Karpas-422 (cell line): Measurements from ENCODE around the gene RCBTB2. TPM values are rescaled to one million over a fixed set of nuclear protein-coding genes. Genes with fewer than 3 reads are reported as not detected.

ENCODE experiments used
- DNase-seq: peaks from one replicate; pipeline ENCODE4 v3.0.0-alpha.2; 2015
- H2AFZ ChIP-seq: fragments of 200-600 bp; sonication (generic); 2 replicates; pipeline ENCODE4 v1.6.1; 2014; ENCODE audit warnings: antibody characterized with exemption, low read length, mixed read lengths
- H3K27ac ChIP-seq: fragments of 200-600 bp; sonication (generic); 2 replicates; pipeline ENCODE4 v1.5.1; 2014; ENCODE audit warnings: mild to moderate bottlenecking, low read length, moderate library complexity
- H3K27me3 ChIP-seq: fragments of 200-600 bp; sonication (generic); 2 replicates; pipeline ENCODE4 v1.6.1; 2014; ENCODE audit warnings: low read length, mixed read lengths
- H3K36me3 ChIP-seq: fragments of 200-600 bp; sonication (generic); 2 replicates; pipeline ENCODE4 v1.6.1; 2014; ENCODE audit warnings: low read length, mixed read lengths; ENCODE audit not compliant: insufficient read depth
- H3K4me1 ChIP-seq: fragments of 200-600 bp; sonication (generic); 2 replicates; pipeline ENCODE4 v1.6.1; 2014; ENCODE audit warnings: mild to moderate bottlenecking, low read length, mixed read lengths
- H3K4me2 ChIP-seq: fragments of 200-600 bp; sonication (generic); 2 replicates; pipeline ENCODE4 v1.6.1; 2014; ENCODE audit warnings: low read length, low read depth, mild to moderate bottlenecking; ENCODE audit not compliant: poor library complexity, severe bottlenecking
- H3K4me3 ChIP-seq: fragments of 200-600 bp; sonication (generic); 2 replicates; pipeline ENCODE4 v1.5.1; 2014; ENCODE audit warnings: mild to moderate bottlenecking, antibody characterized with exemption, low read length, mixed read lengths
- H3K79me2 ChIP-seq: fragments of 200-600 bp; sonication (generic); 2 replicates; pipeline ENCODE4 v1.6.1; 2014; ENCODE audit warnings: mild to moderate bottlenecking, low read length, mixed read lengths
- H3K9ac ChIP-seq: fragments of 200-600 bp; sonication (generic); 2 replicates; pipeline ENCODE4 v1.6.0; 2014; ENCODE audit warnings: low read length
- H3K9me2 ChIP-seq: fragments of 200-600 bp; sonication (generic), shearing (Covaris generic); replicated peaks from 2 replicates; pipeline ENCODE4 v1.6.0; 2014; ENCODE audit warnings: mild to moderate bottlenecking, low read length, moderate library complexity; ENCODE audit not compliant: insufficient read depth
- H3K9me3 ChIP-seq: fragments of 300-700, 200-600 bp; sonication (generic); 2 replicates; pipeline ENCODE4 v1.6.1; 2014; ENCODE audit warnings: low read length, mixed read lengths
- H4K20me1 ChIP-seq: fragments of 200-600 bp; sonication (generic); 2 replicates; pipeline ENCODE4 v1.6.1; 2014; ENCODE audit warnings: mild to moderate bottlenecking, antibody characterized with exemption, low read length, low read depth; ENCODE audit not compliant: insufficient read depth
- total RNA-seq: library from RNA; depleted of rRNA; stranded (reverse); fragments of >200 nt; shearing (Covaris generic); gene quantifications from 2 replicates; pipeline ENCODE4 v1.2.3, GENCODE V29; 2014; ENCODE audit warnings: low replicate concordance

The RCBTB2 gene
- total RNA-seq, 1 experiment from 2014 or later, result 25.6 TPM

- no peaks in the 10 kb centered on the region for H4K20me1 ChIP-seq
- H3K36me3 ChIP-seq, result no peaks in the 10 kb centered on the region
- peak overlapping the region; percentile 22 for H2AFZ ChIP-seq
- H3K9ac ChIP-seq, result peak overlapping the region; percentile 91
- H3K4me3 ChIP-seq, result peak overlapping the region; percentile 75
- peak; percentile 66 for DNase-seq
- H3K4me2 ChIP-seq, result peak overlapping the region; percentile 95
- peak overlapping the region; percentile 92 for H3K27ac ChIP-seq
- H3K27me3 ChIP-seq, result no peaks in the 10 kb centered on the region
- no peaks in the 10 kb centered on the region for H3K9me2 ChIP-seq
- H3K4me1 ChIP-seq, result peaks cover 62% of the 10 kb centered on the region
- peaks cover 46% of the 10 kb centered on the region for H3K79me2 ChIP-seq
- H3K9me3 ChIP-seq, result no peaks in the 10 kb centered on the region
These were observed 2.0 kb downstream of the RCBTB2 start for GRCh38 chr13:48530833-48531232.

- H2AFZ ChIP-seq, result no peak overlapping the region
These were observed 4.2 kb downstream of the RCBTB2 start for GRCh38 chr13:48528720-48529119.

DNA sequence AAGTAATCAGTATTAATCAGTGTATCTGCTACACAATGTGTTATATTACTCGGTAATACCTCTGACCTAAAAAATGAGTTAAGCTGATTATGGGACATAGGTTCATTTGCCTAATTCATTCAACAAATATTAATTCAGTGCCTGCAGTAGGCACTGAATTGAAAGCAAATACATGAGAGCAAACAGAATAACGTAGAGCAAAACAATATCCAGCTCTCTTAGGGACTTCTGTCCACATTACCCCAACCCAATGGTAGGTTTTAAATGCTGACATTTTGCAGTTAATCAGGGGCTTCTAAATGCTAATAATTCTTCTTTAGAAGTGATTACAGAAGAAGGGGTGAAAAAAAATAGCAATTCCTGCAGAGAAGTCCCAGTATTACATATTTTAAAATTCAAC is 4.9 kb downstream of the RCBTB2 start:
- peak overlapping the region; percentile 61 for H3K9ac ChIP-seq
- no peaks in the 10 kb centered on the region for H3K27me3 ChIP-seq
- H3K27ac ChIP-seq, result peak overlapping the region; percentile 92
- DNase-seq, result peak; percentile 69
- peaks cover 77% of the 10 kb centered on the region for H3K4me1 ChIP-seq
- H3K9me3 ChIP-seq, result no peaks in the 10 kb centered on the region
- H3K4me3 ChIP-seq, result peak overlapping the region; percentile 56
- H4K20me1 ChIP-seq, result no peaks in the 10 kb centered on the region
- no peaks in the 10 kb centered on the region for H3K9me2 ChIP-seq
- peaks cover 66% of the 10 kb centered on the region for H3K79me2 ChIP-seq
- peak overlapping the region; percentile 86 for H3K4me2 ChIP-seq
- H2AFZ ChIP-seq, result peak overlapping the region; percentile 63; the same call in 1 of the 2 replicates
- H3K36me3 ChIP-seq, result no peaks in the 10 kb centered on the region

More at GRCh38 chr13:48528720-48529119, 4.2 kb downstream of the RCBTB2 start:
- Histone ChIP-seq H3K4me3 (peak overlapping the region; percentile 56), H3K27me3 (no peaks in the 10 kb centered on the region), H3K79me2 (peaks cover 58% of the 10 kb centered on the region), H3K27ac (peak overlapping the region; percentile 92), H3K36me3 (no peaks in the 10 kb centered on the region), H3K4me2 (peak overlapping the region; percentile 86), H3K9ac (peak overlapping the region; percentile 61), H4K20me1 (no peaks in the 10 kb centered on the region), H3K4me1 (peaks cover 77% of the 10 kb centered on the region), H3K9me3 (no peaks in the 10 kb centered on the region), H3K9me2 (no peaks in the 10 kb centered on the region)
- no peak for DNase-seq

- Histone ChIP-seq H3K27ac (peak overlapping the region; percentile 92; the same call in 1 of the 2 replicates), H4K20me1 (no peaks in the 10 kb centered on the region), H3K79me2 (peaks cover 59% of the 10 kb centered on the region), H2AFZ (no peak overlapping the region), H3K36me3 (peaks cover 5% of the 10 kb centered on the region; the same call in 1 of the 2 replicates), H3K9me3 (no peaks in the 10 kb centered on the region), H3K4me2 (no peak overlapping the region), H3K9ac (no peak overlapping the region), H3K9me2 (no peaks in the 10 kb centered on the region), H3K27me3 (no peaks in the 10 kb centered on the region), H3K4me1 (peaks cover 69% of the 10 kb centered on the region), H3K4me3 (no peak overlapping the region)
- no peak for DNase-seq
These were observed 6.6 kb downstream of the RCBTB2 start for GRCh38 chr13:48526286-48526685.

- Histone ChIP-seq H3K9me2 (no peaks in the 10 kb centered on the region), H3K36me3 (peaks cover 9% of the 10 kb centered on the region; the same call in 1 of the 2 replicates), H3K4me1 (peaks cover 11% of the 10 kb centered on the region), H3K9ac (no peak overlapping the region), H3K4me2 (no peak overlapping the region), H4K20me1 (no peaks in the 10 kb centered on the region), H2AFZ (no peak overlapping the region), H3K9me3 (no peaks in the 10 kb centered on the region), H3K27me3 (no peaks in the 10 kb centered on the region), H3K79me2 (peaks cover 1% of the 10 kb centered on the region; the same call in 1 of the 2 replicates), H3K27ac (no peak overlapping the region), H3K4me3 (no peak overlapping the region)
- DNase-seq, result peak; percentile 38
These were observed 14.8 kb downstream of the RCBTB2 start for GRCh38 chr13:48518083-48518482.

DNA sequence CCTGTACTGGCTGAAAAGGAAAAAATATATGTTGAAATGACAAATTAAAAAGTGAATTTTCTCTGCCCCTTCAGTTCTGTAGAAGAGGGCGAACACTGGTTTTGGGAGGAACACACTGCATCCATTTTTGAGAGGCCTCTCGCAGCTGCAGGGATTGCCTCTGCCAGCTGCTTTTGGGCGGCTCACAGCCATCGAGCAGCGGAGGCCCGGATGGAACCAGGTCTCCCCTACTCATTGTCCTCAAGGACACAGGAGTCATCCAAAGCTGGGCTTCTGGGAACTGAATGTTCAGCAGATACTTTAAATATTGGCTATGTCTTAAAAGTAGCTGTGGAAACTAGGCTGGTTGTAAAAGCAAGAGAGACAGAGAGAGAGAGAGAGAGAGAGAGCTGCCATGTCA is 17.1 kb downstream of the RCBTB2 start:
- Histone ChIP-seq H3K27ac (no peak overlapping the region), H3K9ac (no peak overlapping the region), H4K20me1 (no peaks in the 10 kb centered on the region), H3K36me3 (no peaks in the 10 kb centered on the region), H3K79me2 (no peaks in the 10 kb centered on the region), H3K9me2 (no peaks in the 10 kb centered on the region), H3K4me2 (no peak overlapping the region), H3K4me3 (no peak overlapping the region), H3K4me1 (peaks cover 24% of the 10 kb centered on the region), H2AFZ (no peak overlapping the region), H3K27me3 (no peaks in the 10 kb centered on the region), H3K9me3 (no peaks in the 10 kb centered on the region)
- DNase-seq, result no peak

DNA sequence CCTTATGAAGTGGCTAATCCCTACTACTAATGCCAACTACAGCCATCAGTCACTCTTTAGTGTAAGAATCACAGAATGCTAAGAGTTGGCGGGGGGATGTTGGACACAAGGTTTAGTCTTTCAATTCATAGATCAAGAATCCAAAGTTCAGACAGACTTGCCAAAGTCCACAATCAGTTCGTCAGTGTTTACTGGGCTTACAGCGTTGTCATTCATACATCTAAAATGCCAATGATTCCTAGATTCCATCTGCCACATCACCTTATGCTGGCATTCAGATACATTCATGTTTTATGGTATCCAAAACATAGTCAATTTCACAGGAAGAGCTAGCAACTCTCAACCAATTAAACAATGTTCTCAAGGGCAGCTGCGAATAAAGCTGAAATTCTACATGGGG is 18.1 kb downstream of the RCBTB2 start:
- Histone ChIP-seq H3K4me2 (no peak overlapping the region), H2AFZ (no peak overlapping the region), H3K4me1 (peaks cover 34% of the 10 kb centered on the region), H3K27me3 (no peaks in the 10 kb centered on the region), H3K9me3 (no peaks in the 10 kb centered on the region), H3K79me2 (no peaks in the 10 kb centered on the region), H3K9me2 (no peaks in the 10 kb centered on the region), H3K9ac (no peak overlapping the region), H4K20me1 (no peaks in the 10 kb centered on the region), H3K36me3 (no peaks in the 10 kb centered on the region), H3K27ac (no peak overlapping the region), H3K4me3 (no peak overlapping the region)
- DNase-seq, result no peak

DNA sequence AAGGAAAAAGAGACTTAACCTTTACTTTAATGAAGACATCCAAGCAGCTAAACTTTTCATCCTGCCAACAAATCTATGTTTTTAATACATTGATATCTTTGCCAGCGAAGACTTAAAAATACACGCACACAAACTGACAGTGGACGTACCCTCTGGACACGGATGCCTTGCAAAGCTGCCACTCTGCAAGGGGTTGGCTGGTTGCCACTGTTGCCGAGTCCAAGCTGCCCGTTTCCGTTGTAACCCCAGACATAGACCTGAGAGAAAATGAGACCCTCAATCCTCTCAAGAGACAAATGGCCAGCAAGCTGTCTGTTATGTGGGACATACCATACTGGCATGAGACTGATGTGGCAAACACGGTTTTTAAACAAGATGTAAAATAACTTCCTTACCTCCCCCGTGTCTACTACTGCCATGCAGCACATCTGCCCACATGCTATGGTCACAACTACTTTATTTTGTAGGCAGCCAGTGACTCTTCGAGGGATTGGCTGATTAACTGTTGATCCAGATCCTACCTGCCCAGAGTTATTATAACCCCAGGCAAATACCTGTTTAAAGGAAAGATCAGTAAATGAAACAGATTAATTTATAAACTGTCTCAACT is 21.2 kb downstream of the RCBTB2 start:
- H3K27me3 ChIP-seq, result no peaks in the 10 kb centered on the region
- no peak overlapping the region for H3K9ac ChIP-seq
- H3K4me2 ChIP-seq, result no peak overlapping the region
- no peak overlapping the region for H3K27ac ChIP-seq
- H4K20me1 ChIP-seq, result no peaks in the 10 kb centered on the region
- H3K79me2 ChIP-seq, result no peaks in the 10 kb centered on the region
- H3K4me3 ChIP-seq, result no peak overlapping the region
- no peaks in the 10 kb centered on the region for H3K9me3 ChIP-seq
- no peaks in the 10 kb centered on the region for H3K9me2 ChIP-seq
- no peak overlapping the region for H2AFZ ChIP-seq
- no peak for DNase-seq
- H3K36me3 ChIP-seq, result no peaks in the 10 kb centered on the region
- peaks cover 38% of the 10 kb centered on the region for H3K4me1 ChIP-seq
